Colonic mucosa (tissue), 4 donors: Measurements from ENCODE around the gene ARL4D. TPM values are rescaled to one million over a fixed set of nuclear protein-coding genes. Genes with fewer than 3 reads are reported as not detected.

ENCODE experiments used
- DNase-seq: peaks from one replicate; pipeline ENCODE4 v3.0.0-alpha.2; 2020
- H3K27ac ChIP-seq: fragments of 200-600 bp; one replicate; pipeline ENCODE4 v1.8.0; 2021
- H3K27me3 ChIP-seq: fragments of 200-600 bp; one replicate; pipeline ENCODE4 v1.8.0; 2021
- H3K36me3 ChIP-seq: fragments of 200-600 bp; one replicate; pipeline ENCODE4 v1.8.0; 2021
- H3K4me1 ChIP-seq: fragments of 200-600 bp; one replicate; pipeline ENCODE4 v1.8.0; 2021; ENCODE audit warnings: mild to moderate bottlenecking
- H3K4me3 ChIP-seq: fragments of 200-600 bp; one replicate; pipeline ENCODE4 v1.8.0; 2021
- H3K9ac ChIP-seq, 2 donors: one replicate each; pipeline ENCODE4 v1.7.0; 2013; ENCODE audit warnings: control low read depth in 2 of 2, low read depth in 2 of 2, low read length in 2 of 2
- H3K9me3 ChIP-seq: fragments of 200-600 bp; one replicate; pipeline ENCODE4 v1.8.0; 2021
- intact Hi-C: fragments of 100-400 bp; cut with DNase I; formaldehyde crosslinking; loops from one replicate; pipeline ENCODE4 v1.14.1; 2022
- total RNA-seq, 2 donors: library from RNA; stranded (reverse); fragmentation: NEBNext Ultra II Directional in 1 of 2; extraction: Animal tissue kit (Norgen Biotek cat#: 25700) in 1 of 2; gene quantifications; one replicate each; pipeline ENCODE4 v1.2.1, GENCODE V29; 2021
- TF ChIP-seq, protein P1 (sequence below): fragments of 200-600 bp; IDR thresholded peaks from one replicate; pipeline ENCODE4 v1.8.0; 2022; ENCODE audit warnings: antibody characterized with exemption, mild to moderate bottlenecking
- donor health status: healthy.
- donor health status: DM: no; HTN: no; CAD: no.
- donor health status: DM: no; HTN: no; CAD: no.

Gene ARL4D
- total RNA-seq, 2 donors from 2014 or later = 2.0 to 5.7 TPM

DNA sequence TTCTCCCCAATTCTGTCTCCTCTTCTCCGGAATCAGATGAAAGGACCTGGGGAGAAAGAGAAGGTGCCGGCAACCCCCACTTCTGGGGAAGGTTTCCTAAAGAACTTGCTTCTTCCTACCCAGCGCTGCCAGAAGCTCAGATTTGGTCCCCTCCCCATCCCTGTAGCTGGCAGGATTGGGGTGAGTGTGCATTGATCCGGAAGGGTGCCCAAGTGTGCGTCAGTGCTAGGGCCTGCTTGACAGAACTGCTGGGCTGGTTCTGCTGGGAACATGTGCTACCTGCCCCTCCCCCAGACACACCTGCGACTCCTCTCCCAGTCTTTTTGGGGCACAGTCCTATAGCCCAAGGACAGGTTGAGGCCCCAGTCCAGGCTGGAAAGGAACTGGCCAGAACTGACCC, 3.3 kb downstream of the ARL4D start:
- no peak for DNase-seq
- Histone ChIP-seq H3K4me1 (no peaks in the 10 kb centered on the region), H3K9ac (no peak overlapping the region), H3K36me3 (no peaks in the 10 kb centered on the region), H3K27me3 (no peaks in the 10 kb centered on the region), H3K27ac (no peak overlapping the region), H3K4me3 (no peak overlapping the region), H3K9me3 (no peaks in the 10 kb centered on the region)
- intact Hi-C loops = no loop called here
- TF ChIP-seq, protein P1, sequence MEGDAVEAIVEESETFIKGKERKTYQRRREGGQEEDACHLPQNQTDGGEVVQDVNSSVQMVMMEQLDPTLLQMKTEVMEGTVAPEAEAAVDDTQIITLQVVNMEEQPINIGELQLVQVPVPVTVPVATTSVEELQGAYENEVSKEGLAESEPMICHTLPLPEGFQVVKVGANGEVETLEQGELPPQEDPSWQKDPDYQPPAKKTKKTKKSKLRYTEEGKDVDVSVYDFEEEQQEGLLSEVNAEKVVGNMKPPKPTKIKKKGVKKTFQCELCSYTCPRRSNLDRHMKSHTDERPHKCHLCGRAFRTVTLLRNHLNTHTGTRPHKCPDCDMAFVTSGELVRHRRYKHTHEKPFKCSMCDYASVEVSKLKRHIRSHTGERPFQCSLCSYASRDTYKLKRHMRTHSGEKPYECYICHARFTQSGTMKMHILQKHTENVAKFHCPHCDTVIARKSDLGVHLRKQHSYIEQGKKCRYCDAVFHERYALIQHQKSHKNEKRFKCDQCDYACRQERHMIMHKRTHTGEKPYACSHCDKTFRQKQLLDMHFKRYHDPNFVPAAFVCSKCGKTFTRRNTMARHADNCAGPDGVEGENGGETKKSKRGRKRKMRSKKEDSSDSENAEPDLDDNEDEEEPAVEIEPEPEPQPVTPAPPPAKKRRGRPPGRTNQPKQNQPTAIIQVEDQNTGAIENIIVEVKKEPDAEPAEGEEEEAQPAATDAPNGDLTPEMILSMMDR = no peak

DNA sequence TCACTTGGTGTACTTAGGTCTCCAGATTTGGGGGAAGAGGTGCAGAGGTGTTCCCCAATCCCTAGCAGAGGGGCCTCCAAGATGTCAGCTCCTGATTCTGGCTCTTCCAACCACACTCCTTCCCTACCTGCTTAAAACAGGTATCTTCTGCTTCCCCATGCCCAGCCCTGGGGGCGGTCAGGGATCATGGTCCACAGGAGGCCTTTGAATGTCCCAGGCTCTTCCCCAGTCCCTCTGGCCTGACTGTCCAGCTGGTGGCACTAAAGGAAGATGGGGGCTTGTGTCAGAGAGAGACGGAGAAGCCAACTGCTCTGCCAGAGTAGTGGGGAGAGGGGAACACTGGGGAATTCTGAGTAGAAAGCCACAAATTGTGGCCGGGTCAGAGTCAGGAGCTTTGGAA, 3.8 kb downstream of the ARL4D start:
- Histone ChIP-seq H3K36me3 (no peaks in the 10 kb centered on the region), H3K27ac (no peak overlapping the region), H3K4me1 (no peaks in the 10 kb centered on the region), H3K9ac (no peak overlapping the region), H3K9me3 (no peaks in the 10 kb centered on the region), H3K27me3 (no peaks in the 10 kb centered on the region), H3K4me3 (no peak overlapping the region)
- intact Hi-C loops = no loop called here
- TF ChIP-seq, protein P1 = no peak
- no peak for DNase-seq

DNA sequence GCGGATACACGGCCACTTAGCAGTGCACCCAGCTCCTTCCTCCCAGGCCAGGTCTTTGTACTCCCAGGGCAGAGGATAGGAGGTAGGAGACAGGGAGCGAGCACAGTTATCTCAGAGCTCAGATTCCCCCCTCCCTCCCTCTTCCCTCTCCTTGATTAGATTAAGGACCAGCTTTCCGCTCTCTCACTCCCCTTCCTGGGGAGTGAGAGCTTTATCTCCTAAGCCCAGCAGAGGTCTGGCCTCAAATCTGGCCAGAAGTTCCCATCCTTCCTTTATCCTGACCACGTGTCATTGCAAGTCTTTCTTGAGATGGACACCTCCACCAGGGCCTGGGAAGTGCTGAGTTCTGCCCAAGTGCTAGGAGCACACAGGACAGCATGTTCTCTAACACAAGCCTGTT, 5.1 kb downstream of the ARL4D start:
- no peaks in the 10 kb centered on the region for H3K9me3 ChIP-seq
- TF ChIP-seq, protein P1 = no peak
- H3K4me3 ChIP-seq = no peak overlapping the region
- DNase-seq = no peak
- no peak overlapping the region for H3K27ac ChIP-seq
- no peaks in the 10 kb centered on the region for H3K4me1 ChIP-seq
- H3K36me3 ChIP-seq = no peaks in the 10 kb centered on the region
- no peak overlapping the region for H3K9ac ChIP-seq
- intact Hi-C loops = no loop called here
- no peaks in the 10 kb centered on the region for H3K27me3 ChIP-seq

DNA sequence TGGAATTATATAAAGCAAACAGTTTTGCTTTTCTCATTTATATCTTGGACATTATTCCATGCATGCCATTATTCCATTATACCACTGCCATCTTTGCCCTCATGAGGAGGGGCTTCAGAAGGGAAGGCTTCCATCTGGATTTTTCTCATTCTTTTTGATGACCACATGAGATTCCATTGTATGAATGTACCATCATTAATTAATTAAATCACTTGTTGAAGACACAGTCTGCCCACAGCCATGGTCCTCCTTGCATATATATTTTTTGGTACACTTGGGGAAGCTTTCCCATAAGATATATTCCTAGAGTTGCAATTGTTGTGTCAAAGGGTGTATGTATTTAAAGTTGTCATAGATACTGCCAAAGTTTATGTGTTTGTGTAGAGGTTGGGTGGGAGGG, 7.1 kb downstream of the ARL4D start:
- H3K27me3 ChIP-seq = no peaks in the 10 kb centered on the region
- no peak overlapping the region for H3K9ac ChIP-seq
- H3K27ac ChIP-seq = no peak overlapping the region
- no peak for DNase-seq
- H3K4me3 ChIP-seq = no peak overlapping the region
- intact Hi-C loops = no loop called here
- no peaks in the 10 kb centered on the region for H3K4me1 ChIP-seq
- H3K9me3 ChIP-seq = no peaks in the 10 kb centered on the region
- H3K36me3 ChIP-seq = no peaks in the 10 kb centered on the region
- TF ChIP-seq, protein P1 = no peak

DNA sequence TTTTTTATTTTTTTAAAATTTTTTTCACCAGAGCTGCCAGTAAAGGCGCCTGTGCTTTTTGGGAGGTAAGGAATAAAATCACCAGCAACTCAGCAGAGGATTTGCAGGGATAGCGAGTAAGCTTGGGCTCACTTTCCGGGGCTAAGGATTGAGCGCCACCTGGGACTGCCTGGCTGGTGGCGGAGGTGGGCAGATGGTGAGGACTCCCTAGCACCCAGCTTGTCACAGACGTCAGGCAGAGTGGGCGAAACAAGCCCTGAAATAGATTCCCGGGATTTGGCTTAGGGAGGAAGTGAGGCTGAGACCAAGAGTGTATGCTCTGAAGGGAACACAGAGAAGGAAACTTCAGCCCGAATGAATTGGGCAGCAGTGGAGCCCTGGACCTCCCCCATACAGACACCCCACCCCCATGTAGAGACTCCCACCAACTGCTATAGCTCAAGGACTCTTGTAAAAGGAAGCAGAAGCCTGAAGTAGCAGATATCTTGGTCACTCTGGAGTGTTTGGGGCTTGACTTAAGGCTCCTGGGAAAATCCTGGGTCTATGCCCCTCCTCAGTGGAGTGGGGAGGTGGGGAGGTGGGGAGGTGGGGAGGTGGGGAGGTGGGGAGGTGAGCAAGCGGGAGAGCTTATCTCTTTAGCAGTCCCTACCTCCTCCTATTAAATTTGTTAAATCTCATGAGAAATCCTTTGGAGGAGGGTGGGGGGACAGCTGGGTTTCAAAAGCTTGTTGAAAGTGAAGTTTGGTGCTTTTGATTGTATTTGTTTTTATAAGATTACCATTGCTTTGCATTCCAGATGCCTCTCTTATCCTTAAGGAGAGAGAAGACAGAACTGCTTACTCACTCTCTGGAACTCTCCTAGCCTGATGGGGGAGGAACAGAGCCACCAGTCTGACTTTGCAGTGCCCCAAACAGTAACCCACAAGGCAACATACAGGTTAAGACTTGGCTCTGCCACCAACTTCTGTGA, 8.2 kb downstream of the ARL4D start:
- Histone ChIP-seq H3K27me3 (no peaks in the 10 kb centered on the region), H3K36me3 (no peaks in the 10 kb centered on the region), H3K27ac (no peak overlapping the region), H3K9ac (no peak overlapping the region), H3K4me3 (no peak overlapping the region), H3K9me3 (no peaks in the 10 kb centered on the region), H3K4me1 (no peaks in the 10 kb centered on the region)
- intact Hi-C loops = no loop called here
- TF ChIP-seq, protein P1 = no peak
- no peak for DNase-seq
